Measurements from ENCODE around the gene RHOJ. TPM values are rescaled to one million over a fixed set of nuclear protein-coding genes. Genes with fewer than 3 reads are reported as not detected.

The RHOJ gene
- total and polyA plus RNA-seq, 8 donors = 1.5 to 6.7 (median 3.2) TPM

DNA sequence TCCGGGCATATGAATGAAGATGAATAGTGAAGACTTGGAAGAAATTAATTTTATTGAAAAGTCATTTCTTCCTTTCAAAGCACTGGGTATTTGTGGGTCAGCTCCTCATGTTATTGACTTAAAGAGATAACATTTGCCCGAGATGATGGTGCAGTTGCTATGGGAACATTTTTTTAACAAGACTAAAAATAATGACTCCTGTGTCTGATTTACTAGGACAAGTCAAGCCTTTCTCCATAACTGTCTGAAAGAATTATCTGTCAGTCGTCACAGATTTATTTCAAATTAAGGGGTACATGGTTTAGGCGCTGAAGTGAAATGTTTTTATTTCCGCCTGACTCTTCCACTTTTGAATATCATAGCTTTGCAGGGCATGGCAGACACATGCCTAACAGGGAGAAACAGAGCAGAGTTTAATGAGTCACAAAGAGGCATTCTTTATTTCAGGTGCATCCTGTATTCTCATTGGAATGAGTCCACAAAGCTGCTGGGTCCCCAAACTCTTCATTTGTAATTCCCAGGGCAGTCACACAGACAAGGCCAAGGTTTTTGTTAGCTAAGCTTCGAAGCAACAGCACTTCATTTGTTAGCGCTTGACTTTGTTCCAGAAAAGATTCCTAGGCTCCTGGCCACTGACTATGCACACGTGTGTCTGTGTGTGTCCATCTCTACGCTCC lies 118.8 kb downstream of the RHOJ start:
- H3K27me3 ChIP-seq = no peaks in the 10 kb centered on the region
- no peak for ATAC-seq
- intact Hi-C loops (cut with DNase I) = no loop called here
- H3K9me3 ChIP-seq = no peaks in the 10 kb centered on the region
- WGBS, 2 donors = 42 to 49% methylated on average over 9 of the region's 9 CpGs
- DNase-seq = no peak
- FAIRE-seq = no peak
- H3K4me3 ChIP-seq = no peak overlapping the region
- H3K4me1 ChIP-seq = no peaks in the 10 kb centered on the region
- H3K36me3 ChIP-seq = no peaks in the 10 kb centered on the region
- H3K27ac ChIP-seq = no peak overlapping the region
- TF ChIP-seq, protein P1, sequence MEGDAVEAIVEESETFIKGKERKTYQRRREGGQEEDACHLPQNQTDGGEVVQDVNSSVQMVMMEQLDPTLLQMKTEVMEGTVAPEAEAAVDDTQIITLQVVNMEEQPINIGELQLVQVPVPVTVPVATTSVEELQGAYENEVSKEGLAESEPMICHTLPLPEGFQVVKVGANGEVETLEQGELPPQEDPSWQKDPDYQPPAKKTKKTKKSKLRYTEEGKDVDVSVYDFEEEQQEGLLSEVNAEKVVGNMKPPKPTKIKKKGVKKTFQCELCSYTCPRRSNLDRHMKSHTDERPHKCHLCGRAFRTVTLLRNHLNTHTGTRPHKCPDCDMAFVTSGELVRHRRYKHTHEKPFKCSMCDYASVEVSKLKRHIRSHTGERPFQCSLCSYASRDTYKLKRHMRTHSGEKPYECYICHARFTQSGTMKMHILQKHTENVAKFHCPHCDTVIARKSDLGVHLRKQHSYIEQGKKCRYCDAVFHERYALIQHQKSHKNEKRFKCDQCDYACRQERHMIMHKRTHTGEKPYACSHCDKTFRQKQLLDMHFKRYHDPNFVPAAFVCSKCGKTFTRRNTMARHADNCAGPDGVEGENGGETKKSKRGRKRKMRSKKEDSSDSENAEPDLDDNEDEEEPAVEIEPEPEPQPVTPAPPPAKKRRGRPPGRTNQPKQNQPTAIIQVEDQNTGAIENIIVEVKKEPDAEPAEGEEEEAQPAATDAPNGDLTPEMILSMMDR (IDR thresholded peaks at IDR 0.05) = no peak

GRCh38 chr14:63326840-63327239 lies 122.6 kb downstream of the RHOJ start:
- no peaks in the 10 kb centered on the region for H3K9me3 ChIP-seq
- no peak for FAIRE-seq
- 84 to 88% methylated on average over 5 of the region's 5 CpGs for whole genome bisulfite sequencing, 2 donors
- no peaks in the 10 kb centered on the region for H3K4me1 ChIP-seq
- TF ChIP-seq, protein P1 (IDR thresholded peaks at IDR 0.05) = no peak
- H3K4me3 ChIP-seq = no peak overlapping the region
- H3K36me3 ChIP-seq = no peaks in the 10 kb centered on the region
- intact Hi-C loops (cut with DNase I) = no loop called here
- no peak overlapping the region for H3K27ac ChIP-seq
- ATAC-seq = no peak
- no peak for DNase-seq
- H3K27me3 ChIP-seq = no peaks in the 10 kb centered on the region

- H3K9me3 ChIP-seq = no peaks in the 10 kb centered on the region
- no peaks in the 10 kb centered on the region for H3K4me1 ChIP-seq
- DNase-seq (no peak), ATAC-seq (no peak), FAIRE-seq (no peak)
- H3K27ac ChIP-seq = no peak overlapping the region
- TF ChIP-seq, protein P1 (IDR thresholded peaks at IDR 0.05) = no peak
- no peak overlapping the region for H3K4me3 ChIP-seq
- no peaks in the 10 kb centered on the region for H3K27me3 ChIP-seq
- 64 to 67% methylated on average over 6 of the region's 6 CpGs for WGBS, 2 donors
- intact Hi-C loops (cut with DNase I) = no loop called here
- H3K36me3 ChIP-seq = no peaks in the 10 kb centered on the region
Measured at GRCh38 chr14:63328787-63329737, 124.8 kb downstream of the RHOJ start.

- FAIRE-seq (no peak), ATAC-seq (peak in 1 of 4 donors; percentile 27), DNase-seq (no peak)
- H3K27ac ChIP-seq = no peak overlapping the region
- intact Hi-C loops (cut with DNase I) = no loop called here
- H3K4me3 ChIP-seq = no peak overlapping the region
- H3K36me3 ChIP-seq = no peaks in the 10 kb centered on the region
- no peaks in the 10 kb centered on the region for H3K9me3 ChIP-seq
- TF ChIP-seq, protein P1 (IDR thresholded peaks at IDR 0.05) = no peak
- WGBS, 2 donors = 53 to 55% methylated on average over 7 of the region's 7 CpGs
- no peaks in the 10 kb centered on the region for H3K4me1 ChIP-seq
- H3K27me3 ChIP-seq = no peaks in the 10 kb centered on the region
Measured at GRCh38 chr14:63342371-63342770, 138.1 kb downstream of the RHOJ start.

Other genes starting within 250 kb of the RHOJ start
- gene KCNH5, start 159.0 kb upstream of the RHOJ start, total RNA-seq = not detected
- gene KCNH5, start 159.0 kb upstream of the RHOJ start, polyA plus RNA-seq = not detected
- gene GPHB5, start 114.5 kb downstream of the RHOJ start, total RNA-seq = not detected
- gene GPHB5, start 114.5 kb downstream of the RHOJ start, polyA plus RNA-seq = not detected

Measured in pancreas (tissue), 10 donors.